ENCODE measurements around the gene SKI. TPM values are rescaled to one million over a fixed set of nuclear protein-coding genes. Genes with fewer than 3 reads are reported as not detected.
"Not testable (repeated sequence)": the region's sequence is repeated elsewhere in the genome, so short reads cannot be mapped to it uniquely, and the experiment has no call there.

The SKI gene
- total RNA-seq, 1 donor from 2014 or later = 132 TPM

GRCh38 chr1:2240270-2241156, 12.4 kb downstream of the SKI start:
- H3K4me1 Mint-ChIP-seq (ENCODE audit: unreplicated experiment) = peaks cover 82% of the 10 kb centered on the region
- no peak for DNase-seq (ENCODE audit: extremely low spot score, unreplicated experiment)
- no peak for TF ChIP-seq CTCF (IDR thresholded peaks at IDR 0.05)
- no peaks in the 10 kb centered on the region for H3K9me3 Mint-ChIP-seq (ENCODE audit: unreplicated experiment)
- no peak overlapping the region for H3K4me3 Mint-ChIP-seq (ENCODE audit: unreplicated experiment)
- H3K27me3 Mint-ChIP-seq (ENCODE audit: unreplicated experiment) = no peaks in the 10 kb centered on the region
- peak overlapping the region; percentile 79 for H3K27ac Mint-ChIP-seq (ENCODE audit: unreplicated experiment)
- H3K36me3 Mint-ChIP-seq (ENCODE audit: unreplicated experiment) = peaks cover 1% of the 10 kb centered on the region

GRCh38 chr1:2241820-2242219, 13.7 kb downstream of the SKI start:
- DNase-seq (ENCODE audit: extremely low spot score, unreplicated experiment) = no peak
- TF ChIP-seq CTCF (IDR thresholded peaks at IDR 0.05) = no peak
- no peak overlapping the region for H3K4me3 Mint-ChIP-seq (ENCODE audit: unreplicated experiment)
- H3K4me1 Mint-ChIP-seq (ENCODE audit: unreplicated experiment) = peaks cover 80% of the 10 kb centered on the region
- H3K36me3 Mint-ChIP-seq (ENCODE audit: unreplicated experiment) = peaks cover 1% of the 10 kb centered on the region
- no peaks in the 10 kb centered on the region for H3K27me3 Mint-ChIP-seq (ENCODE audit: unreplicated experiment)
- H3K27ac Mint-ChIP-seq (ENCODE audit: unreplicated experiment) = peak overlapping the region; percentile 66
- H3K9me3 Mint-ChIP-seq (ENCODE audit: unreplicated experiment) = no peaks in the 10 kb centered on the region

- no peaks in the 10 kb centered on the region for H3K9me3 Mint-ChIP-seq (ENCODE audit: unreplicated experiment)
- no peak for TF ChIP-seq CTCF (IDR thresholded peaks at IDR 0.05)
- H3K4me1 Mint-ChIP-seq (ENCODE audit: unreplicated experiment) = peaks cover 79% of the 10 kb centered on the region
- H3K4me3 Mint-ChIP-seq (ENCODE audit: unreplicated experiment) = no peak overlapping the region
- H3K27ac Mint-ChIP-seq (ENCODE audit: unreplicated experiment) = peak overlapping the region; percentile 1
- no peaks in the 10 kb centered on the region for H3K27me3 Mint-ChIP-seq (ENCODE audit: unreplicated experiment)
- DNase-seq (ENCODE audit: extremely low spot score, unreplicated experiment) = no peak
- peaks cover 1% of the 10 kb centered on the region for H3K36me3 Mint-ChIP-seq (ENCODE audit: unreplicated experiment)
These were observed 15.0 kb downstream of the SKI start for GRCh38 chr1:2242814-2243725.

- H3K9me3 Mint-ChIP-seq (ENCODE audit: unreplicated experiment); H3K36me3 Mint-ChIP-seq (ENCODE audit: unreplicated experiment); DNase-seq (ENCODE audit: extremely low spot score, unreplicated experiment); H3K4me3 Mint-ChIP-seq (ENCODE audit: unreplicated experiment); H3K27me3 Mint-ChIP-seq (ENCODE audit: unreplicated experiment): not testable (repeated sequence)
- H3K4me1 Mint-ChIP-seq (ENCODE audit: unreplicated experiment) = peaks cover 71% of the 10 kb centered on the region
- peak overlapping the region; percentile 82 for H3K27ac Mint-ChIP-seq (ENCODE audit: unreplicated experiment)
These were observed 18.9 kb downstream of the SKI start for GRCh38 chr1:2247045-2247394.

GRCh38 chr1:2247760-2248126, 19.6 kb downstream of the SKI start:
- H3K4me1 Mint-ChIP-seq (ENCODE audit: unreplicated experiment) = peaks cover 66% of the 10 kb centered on the region

More at GRCh38 chr1:2247760-2248126, 19.6 kb downstream of the SKI start:
- Mint-ChIP-seq H3K27ac (ENCODE audit: unreplicated experiment) (no peak overlapping the region), H3K4me3 (ENCODE audit: unreplicated experiment) (no peak overlapping the region), H3K9me3 (ENCODE audit: unreplicated experiment) (no peaks in the 10 kb centered on the region), H3K36me3 (ENCODE audit: unreplicated experiment) (peaks cover 3% of the 10 kb centered on the region), H3K27me3 (ENCODE audit: unreplicated experiment) (no peaks in the 10 kb centered on the region)
- DNase-seq (ENCODE audit: extremely low spot score, unreplicated experiment) = no peak
- TF ChIP-seq CTCF (IDR thresholded peaks at IDR 0.05) = no peak

All from osteocyte (in vitro differentiated cells).